ENCODE data around the gene IFT57. TPM values are rescaled to one million over a fixed set of nuclear protein-coding genes. Genes with fewer than 3 reads are reported as not detected.
"Not testable (repeated sequence)": the region's sequence is repeated elsewhere in the genome, so short reads cannot be mapped to it uniquely, and the experiment has no call there.

IFT57 gene, protein sequence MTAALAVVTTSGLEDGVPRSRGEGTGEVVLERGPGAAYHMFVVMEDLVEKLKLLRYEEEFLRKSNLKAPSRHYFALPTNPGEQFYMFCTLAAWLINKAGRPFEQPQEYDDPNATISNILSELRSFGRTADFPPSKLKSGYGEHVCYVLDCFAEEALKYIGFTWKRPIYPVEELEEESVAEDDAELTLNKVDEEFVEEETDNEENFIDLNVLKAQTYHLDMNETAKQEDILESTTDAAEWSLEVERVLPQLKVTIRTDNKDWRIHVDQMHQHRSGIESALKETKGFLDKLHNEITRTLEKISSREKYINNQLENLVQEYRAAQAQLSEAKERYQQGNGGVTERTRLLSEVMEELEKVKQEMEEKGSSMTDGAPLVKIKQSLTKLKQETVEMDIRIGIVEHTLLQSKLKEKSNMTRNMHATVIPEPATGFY
- total RNA-seq (2014; rRNA removed; shearing (Covaris generic)): 37.3 and 50.4 TPM in 2 replicates

DNA sequence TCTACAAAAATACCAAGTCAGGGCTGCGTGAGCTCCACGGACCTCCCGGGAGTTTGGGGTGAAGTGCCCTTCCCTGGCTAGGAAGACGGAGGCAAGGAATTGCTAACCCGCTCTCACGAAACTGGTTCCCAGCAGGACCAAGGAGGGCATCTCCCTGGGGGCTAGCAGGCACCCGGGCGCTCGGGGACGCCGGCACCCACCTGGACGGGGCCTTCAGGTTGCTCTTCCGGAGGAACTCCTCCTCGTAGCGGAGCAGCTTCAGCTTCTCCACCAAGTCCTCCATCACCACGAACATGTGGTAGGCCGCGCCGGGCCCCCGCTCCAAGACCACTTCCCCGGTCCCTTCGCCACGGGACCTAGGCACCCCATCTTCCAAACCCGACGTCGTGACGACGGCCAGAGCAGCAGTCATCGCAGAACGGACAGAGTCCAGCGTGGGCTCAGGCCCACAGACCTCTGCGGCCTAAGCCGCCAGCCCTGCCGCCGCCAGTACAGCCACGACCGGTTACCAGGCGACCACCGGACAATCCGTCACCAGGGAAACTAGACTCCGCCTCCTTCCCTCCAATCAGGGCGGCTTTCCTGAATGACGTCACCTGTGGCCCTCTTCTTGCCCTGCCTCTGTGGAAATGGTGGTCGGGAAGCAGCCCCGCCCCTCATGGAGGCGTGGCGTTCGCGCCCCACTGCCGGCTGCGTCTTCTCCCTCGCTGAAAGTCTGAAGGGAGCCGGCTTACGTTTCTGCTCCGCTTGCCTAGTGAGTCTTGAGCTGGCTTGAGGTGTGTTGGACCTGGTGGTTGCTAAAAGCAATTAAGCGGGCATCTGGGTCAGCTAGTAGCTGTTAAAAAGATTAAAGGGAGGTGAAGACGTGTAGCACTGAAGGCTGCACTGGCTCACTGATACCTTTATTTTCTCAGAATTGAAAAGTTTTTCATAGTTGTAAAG, at the start of gene IFT57:
TSS of gene IFT57 (minus strand) at position 514 of the 942 bp plus-strand sequence. CDS start at position 412, 102 bp downstream.
- DNase-seq (ENCODE audit: low spot score): peak; percentile 97

DNA sequence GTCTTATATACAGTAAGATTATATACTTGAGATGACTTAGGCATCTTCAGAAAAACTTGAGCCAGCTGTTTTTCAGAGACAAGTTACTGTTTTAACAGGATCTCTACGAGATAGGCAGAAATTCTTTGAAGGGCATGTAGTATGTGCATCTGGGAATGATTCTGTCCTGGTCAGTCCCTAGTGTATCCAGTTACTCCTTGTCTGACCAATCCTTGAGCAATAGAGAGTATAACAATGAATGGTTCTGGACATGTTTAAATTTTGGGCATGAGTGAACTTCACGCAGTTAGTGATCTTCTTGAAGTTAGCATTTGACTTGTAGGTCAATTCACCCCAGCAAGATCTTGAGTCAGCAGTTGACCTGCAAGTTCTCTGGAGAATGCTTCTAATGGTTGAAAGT, 49.4 kb upstream of the IFT57 start:
- no peak for DNase-seq (ENCODE audit: low spot score)

- DNase-seq (ENCODE audit: low spot score): not testable (repeated sequence)
Observed at GRCh38 chr3:108268235-108268634, 46.0 kb upstream of the IFT57 start.

DNA sequence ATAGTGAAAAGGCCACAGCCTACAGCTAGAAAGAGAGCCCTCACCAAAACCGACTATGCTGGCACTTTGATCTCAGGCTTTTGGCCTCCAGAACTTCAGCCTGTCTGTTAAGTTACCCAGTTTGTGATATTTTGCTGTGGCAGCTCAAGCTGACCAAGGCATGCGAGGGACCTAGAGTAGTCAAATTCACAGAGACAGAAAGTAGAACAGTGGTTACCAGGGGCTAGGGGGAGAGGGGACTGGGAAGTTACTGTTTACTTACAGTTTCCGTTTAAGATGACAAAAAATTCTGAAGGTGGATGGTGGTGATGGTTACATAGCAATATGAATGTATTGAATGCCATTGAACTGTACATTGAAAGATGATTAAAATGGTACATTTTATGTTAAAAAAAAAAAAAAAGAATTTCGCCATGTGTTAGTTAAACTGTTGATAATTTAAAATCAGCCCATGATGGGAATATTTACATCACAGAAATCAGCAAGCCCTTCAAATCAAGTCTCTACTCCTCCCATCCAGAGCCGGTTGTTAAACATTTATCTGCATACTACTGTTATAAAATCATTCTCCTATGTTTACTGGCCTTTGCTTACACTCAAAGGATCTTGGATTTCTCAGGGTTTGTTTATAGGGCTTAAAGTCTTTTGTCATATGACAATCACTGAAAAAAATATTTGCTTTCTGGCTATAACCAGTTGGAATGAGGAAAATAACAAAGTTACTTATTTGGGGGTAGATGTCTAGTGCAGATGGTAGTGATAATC, 42.5 kb upstream of the IFT57 start:
- not testable (repeated sequence) for DNase-seq (ENCODE audit: low spot score)

- DNase-seq (ENCODE audit: low spot score): no peak
Observed at GRCh38 chr3:108255131-108255530, 32.9 kb upstream of the IFT57 start.

- DNase-seq (ENCODE audit: low spot score): no peak
Observed at GRCh38 chr3:108251844-108252243, 29.6 kb upstream of the IFT57 start.

- no peak for DNase-seq (ENCODE audit: low spot score)
Observed at GRCh38 chr3:108251265-108251664, 29.0 kb upstream of the IFT57 start.

DNA sequence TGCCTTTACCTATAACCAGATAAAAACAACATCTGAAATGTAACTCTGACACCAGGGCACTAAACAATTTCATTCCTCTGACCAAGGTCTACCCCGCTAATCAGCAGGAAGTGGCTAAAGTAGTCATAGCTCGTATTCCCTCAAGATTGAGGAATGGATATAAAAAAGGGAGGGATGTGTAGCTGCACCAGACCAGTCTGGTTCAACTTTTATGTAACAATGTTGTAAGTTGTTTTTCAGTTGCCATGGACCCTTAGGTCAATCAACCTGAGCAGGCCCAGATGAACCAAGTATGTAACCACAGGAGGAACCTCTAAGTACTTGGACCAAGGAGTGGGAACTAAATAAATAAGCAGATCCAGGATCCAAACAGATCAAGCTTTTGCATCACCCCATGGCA, 28.4 kb upstream of the IFT57 start:
- peak; percentile 18 for DNase-seq (ENCODE audit: low spot score)

- DNase-seq (ENCODE audit: low spot score): no peak
Observed at GRCh38 chr3:108243243-108243642, 21.0 kb upstream of the IFT57 start.

DNA sequence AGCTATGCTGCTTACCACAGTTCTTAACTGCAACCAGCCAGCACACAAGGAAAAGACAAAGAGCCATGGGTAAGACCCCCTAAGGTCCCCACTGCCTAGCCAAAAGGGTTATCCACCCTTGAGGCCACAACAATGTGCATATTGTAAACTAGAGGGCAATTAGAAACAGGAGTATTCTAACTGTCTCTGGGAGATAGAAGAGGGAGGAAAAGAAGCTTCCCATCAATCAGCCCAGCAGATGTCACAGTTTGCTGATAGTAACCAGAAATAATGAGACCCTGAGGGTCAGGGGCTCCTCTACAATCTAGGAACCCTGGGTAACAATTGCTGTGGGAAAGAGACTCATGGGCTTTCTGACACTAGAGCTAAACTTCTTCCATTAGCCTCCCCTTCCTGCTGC, 20.6 kb upstream of the IFT57 start:
- DNase-seq (ENCODE audit: low spot score): no peak

DNA sequence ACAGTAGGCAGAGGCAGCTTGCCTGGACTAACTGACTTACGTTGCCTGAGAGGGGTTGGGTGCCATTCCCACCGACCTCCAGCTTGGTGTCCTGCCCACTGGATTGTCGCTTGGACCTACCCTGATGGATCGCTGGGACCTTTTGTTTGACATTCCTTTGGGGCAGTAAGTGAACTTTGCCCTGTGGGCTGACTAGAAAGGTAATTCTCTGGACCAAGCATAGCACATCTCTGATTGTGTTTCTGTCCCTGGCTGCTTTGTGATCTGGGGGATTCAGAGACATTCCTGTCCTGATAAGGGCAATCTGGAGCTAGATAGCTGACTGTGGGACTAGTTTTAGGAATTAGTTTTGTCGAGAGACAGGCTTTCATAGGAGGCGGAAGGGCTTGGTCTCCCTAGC, 19.5 kb upstream of the IFT57 start:
- DNase-seq (ENCODE audit: low spot score): no peak

DNA sequence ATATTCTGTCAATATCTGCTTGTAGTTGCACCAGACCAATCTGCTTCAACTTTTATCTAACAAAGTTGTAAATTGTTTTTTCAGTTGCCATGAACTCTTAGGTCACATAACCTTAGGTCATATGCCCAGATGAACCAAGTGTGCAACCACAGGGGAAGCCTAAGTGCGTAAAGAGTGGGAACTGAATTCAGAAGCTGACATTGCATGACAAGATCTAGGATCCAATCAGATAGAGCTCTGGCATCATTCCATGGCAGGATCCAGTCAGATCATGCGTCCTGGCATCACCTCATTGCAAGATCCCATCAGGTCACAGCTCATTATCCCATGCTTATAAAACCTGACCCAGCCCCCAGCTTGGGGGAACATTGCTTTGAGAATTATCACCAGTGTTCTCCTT, 18.9 kb upstream of the IFT57 start:
- no peak for DNase-seq (ENCODE audit: low spot score)

GRCh38 chr3:108239082-108239481, 16.9 kb upstream of the IFT57 start:
- no peak for DNase-seq (ENCODE audit: low spot score)

DNA sequence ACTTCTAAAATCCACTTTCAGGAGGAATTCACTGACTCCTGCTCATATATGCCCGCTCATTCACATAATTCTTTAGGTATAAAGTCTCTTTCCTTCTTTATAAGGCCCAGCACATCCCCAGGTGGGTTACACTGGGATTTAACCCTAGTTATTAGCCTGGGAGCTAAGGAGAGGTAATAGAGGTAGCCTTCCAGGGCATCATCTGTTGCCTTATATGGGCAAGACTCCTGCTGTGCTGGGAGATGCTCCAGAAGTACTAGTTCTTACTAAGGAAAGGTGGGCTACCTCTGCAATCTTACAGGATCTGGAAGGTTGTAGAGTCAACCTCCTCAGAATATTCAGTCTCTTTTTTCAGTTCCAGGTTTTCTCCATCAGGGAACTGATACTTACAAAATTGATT, 13.1 kb upstream of the IFT57 start:
- DNase-seq (ENCODE audit: low spot score): no peak

DNA sequence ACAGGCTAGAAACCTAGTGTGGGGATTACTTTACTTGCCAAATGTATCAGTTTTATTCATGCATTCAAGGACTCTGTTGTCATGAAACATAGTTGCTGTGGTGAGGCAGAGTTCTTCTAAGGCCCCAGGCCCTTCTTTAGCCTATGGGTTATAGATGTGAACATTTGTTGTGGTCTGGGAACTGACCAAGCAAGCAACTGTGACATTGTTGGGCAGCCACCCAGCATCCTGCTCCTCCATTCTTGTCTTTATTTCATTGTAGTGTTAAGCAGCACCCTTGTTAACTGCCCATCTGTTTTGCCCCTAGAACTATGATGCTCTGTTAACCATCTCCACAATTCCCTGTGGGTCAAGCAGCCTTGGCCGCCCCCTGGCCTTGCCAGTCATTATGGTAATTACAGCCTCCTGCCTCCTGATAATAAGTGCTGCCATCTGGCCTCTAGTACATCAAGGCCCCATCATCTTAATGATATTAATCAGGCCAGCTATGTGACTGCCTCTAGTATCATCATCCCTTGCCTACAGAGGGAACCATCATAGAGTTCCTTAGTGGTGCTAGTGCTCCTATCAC, 12.2 kb upstream of the IFT57 start:
- DNase-seq (ENCODE audit: low spot score): no peak

GRCh38 chr3:108228286-108228685, 6.1 kb upstream of the IFT57 start:
- no peak for DNase-seq (ENCODE audit: low spot score)

DNA sequence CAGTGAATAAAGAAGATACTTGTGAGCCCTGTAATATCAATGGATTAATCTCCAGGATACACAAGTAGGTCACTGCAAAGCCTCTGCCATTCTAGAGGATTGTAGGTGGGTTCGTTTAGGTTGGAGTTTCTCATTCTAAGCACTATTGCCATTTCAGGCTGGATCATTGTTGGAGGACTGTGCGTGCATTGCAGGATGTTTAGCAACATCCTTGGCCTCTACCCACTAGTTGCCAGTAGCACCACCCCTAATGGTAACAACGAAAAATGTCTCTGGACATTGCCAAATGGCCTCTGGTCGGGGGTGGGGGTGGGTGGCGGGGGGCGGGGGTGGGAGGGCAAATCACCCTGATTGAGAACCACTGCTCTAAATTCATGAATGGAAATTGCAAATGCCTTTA, 4.9 kb upstream of the IFT57 start:
- no peak for DNase-seq (ENCODE audit: low spot score)

- no peak for DNase-seq (ENCODE audit: low spot score)
Observed at GRCh38 chr3:108225221-108225620, 3.0 kb upstream of the IFT57 start.

- no peak for DNase-seq (ENCODE audit: low spot score)
Observed at GRCh38 chr3:108223928-108224327, 1.7 kb upstream of the IFT57 start.

DNA sequence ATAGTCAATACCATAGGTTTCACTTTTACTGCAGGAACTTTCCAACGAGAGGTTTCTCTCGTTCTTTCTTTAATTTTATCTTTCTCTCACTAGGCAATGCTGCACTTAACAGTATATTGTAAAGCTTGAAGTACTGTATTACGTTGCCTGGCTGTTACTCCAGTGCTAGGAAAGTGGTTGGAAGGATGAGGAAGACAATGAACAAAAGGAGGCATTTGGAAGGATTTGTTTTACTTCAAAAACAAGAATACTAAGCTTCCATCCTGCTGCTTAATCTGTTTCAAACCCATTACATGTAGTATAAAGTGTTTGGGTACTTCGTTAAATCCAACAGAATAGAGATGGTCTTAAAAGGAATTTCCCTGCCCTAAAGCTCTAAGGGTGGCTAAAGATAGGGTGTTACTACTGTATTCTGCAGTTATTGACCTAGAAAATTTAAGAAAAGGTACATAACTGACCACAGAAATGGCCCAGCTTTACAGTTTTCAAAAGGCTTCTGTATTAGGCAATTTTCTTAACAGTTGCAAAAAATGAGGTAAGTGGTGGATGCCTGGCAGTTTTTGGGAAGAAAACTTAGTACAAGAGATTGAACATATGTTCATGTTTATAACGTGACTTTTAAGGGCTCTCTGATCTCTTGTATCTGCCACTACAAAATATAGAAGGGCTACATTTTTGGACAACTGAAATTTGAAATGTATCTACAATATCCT, 785 bp upstream of the IFT57 start:
- no peak for DNase-seq (ENCODE audit: low spot score)

GRCh38 chr3:108221393-108221792, 831 bp downstream of the IFT57 start:
- no peak for DNase-seq (ENCODE audit: low spot score)

Data from H4 (cell line).